T-helper 17 cell (primary cell): Measurements from ENCODE around the gene ABL2. TPM values are rescaled to one million over a fixed set of nuclear protein-coding genes. Genes with fewer than 3 reads are reported as not detected.

ENCODE experiments used
- ATAC-seq: fragments of 150-1000 bp; cut with Tn5 transposase; 2 replicates; pipeline ENCODE4 v1.10.0; 2021; ENCODE audit warnings: mild to moderate bottlenecking, moderate library complexity
- DNase-seq, 3 donors: peaks; one replicate each; pipeline versions ENCODE4 v3.0.0 to v3.0.0-alpha.2; 2020 to 2021
- H3K9me3 ChIP-seq: one replicate; pipeline ENCODE4 v1.7.0; 2013; ENCODE audit warnings: low read length, mild to moderate bottlenecking; ENCODE audit not compliant: control insufficient read depth, poor library complexity, severe bottlenecking
- H3K27ac Mint-ChIP-seq: one replicate; pipeline ENCODE4 v1.8.0; 2022; ENCODE audit warnings: mild to moderate bottlenecking, moderate library complexity, mixed read lengths
- H3K27me3 Mint-ChIP-seq: one replicate; pipeline ENCODE4 v1.8.0; 2022; ENCODE audit warnings: mixed read lengths
- H3K36me3 Mint-ChIP-seq: one replicate; pipeline ENCODE4 v1.8.0; 2022; ENCODE audit warnings: low read depth, mixed read lengths
- H3K4me1 Mint-ChIP-seq: one replicate; pipeline ENCODE4 v1.8.0; 2022; ENCODE audit warnings: mild to moderate bottlenecking, mixed read lengths
- H3K4me3 Mint-ChIP-seq: one replicate; pipeline ENCODE4 v1.8.0; 2022; ENCODE audit warnings: mild to moderate bottlenecking, moderate library complexity, mixed read lengths
- total RNA-seq, 4 donors: library from RNA in 2 of 4; stranded (reverse) in 2 of 4; gene quantifications; one replicate each; pipeline ENCODE4 v1.2.3 and lab custom pipeline; 2022 to 2026

The ABL2 gene
- total RNA-seq, 2 donors from 2014 or later: 12.5 to 15.3 TPM

DNA sequence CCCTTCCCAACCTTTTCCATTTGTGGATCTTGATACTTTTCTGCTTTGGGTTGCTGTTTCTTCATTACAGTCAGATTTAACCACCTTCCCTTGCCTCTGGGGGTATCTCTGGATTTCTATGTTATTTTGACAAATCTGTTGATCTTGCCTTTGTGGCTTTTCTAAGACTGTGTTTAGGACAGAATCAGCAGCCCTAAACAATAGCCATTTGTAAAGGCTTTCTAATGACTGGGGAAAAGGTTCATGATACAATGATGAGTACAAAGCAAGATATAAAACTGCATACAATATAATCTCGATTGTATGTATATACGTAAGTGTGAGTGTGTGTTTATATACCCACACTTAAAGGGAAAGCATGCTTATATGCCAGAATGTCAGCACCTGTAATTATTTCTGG, 176.0 kb downstream of the ABL2 start:
- Mint-ChIP-seq H3K36me3 (peaks cover 5% of the 10 kb centered on the region), H3K4me3 (no peak overlapping the region), H3K4me1 (peaks cover 6% of the 10 kb centered on the region), H3K27me3 (no peaks in the 10 kb centered on the region), H3K27ac (no peak overlapping the region)
- no peaks in the 10 kb centered on the region for H3K9me3 ChIP-seq
- DNase-seq (no peak), ATAC-seq (no peak)

DNA sequence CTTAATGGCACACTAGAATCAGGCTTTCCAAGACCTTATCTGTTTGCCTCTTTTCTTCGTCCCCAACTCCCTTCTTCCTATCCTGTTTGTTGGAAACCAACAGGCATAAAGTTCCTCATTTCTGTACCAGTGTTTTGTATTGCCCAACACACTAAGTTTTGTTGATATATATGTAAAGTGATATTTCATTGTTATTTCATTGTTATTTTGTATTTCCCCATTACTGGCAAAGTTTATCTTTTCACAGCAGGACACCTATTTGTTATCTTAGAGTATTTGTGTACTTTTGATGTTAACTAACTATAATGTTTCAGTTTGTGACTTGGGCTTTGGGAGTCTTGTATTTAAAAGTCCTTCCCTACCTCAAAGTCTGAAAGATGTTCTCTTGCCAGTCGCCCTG, 176.7 kb downstream of the ABL2 start:
- H3K9me3 ChIP-seq: no peaks in the 10 kb centered on the region
- ATAC-seq (no peak), DNase-seq (no peak)
- Mint-ChIP-seq H3K27me3 (no peaks in the 10 kb centered on the region), H3K4me1 (peaks cover 3% of the 10 kb centered on the region), H3K36me3 (peaks cover 2% of the 10 kb centered on the region), H3K4me3 (no peak overlapping the region), H3K27ac (no peak overlapping the region)

Other genes with a start within 250 kb of the ABL2 start
- gene FAM20B, start 203.8 kb downstream of the ABL2 start, total RNA-seq: 10 to 100 TPM; 18.1 to 26.7 TPM
- 10 to 100 TPM; 29.4 to 38.5 TPM for gene TOR3A, start 147.6 kb downstream of the ABL2 start, total RNA-seq
- 10 to 100 TPM; 35.4 to 38.7 TPM for gene SOAT1, start 64.1 kb upstream of the ABL2 start, total RNA-seq
- gene AXDND1, start 136.3 kb upstream of the ABL2 start, total RNA-seq: 1 to 10 TPM; 1.1 to 1.7 TPM